ENCODE data around the gene ZBTB38.

Gene ZBTB38

GRCh38 chr3:141368062-141368924, at the start of gene ZBTB38:
Gene ZBTB38 (plus strand): TSS chr3:141368504. CDS start chr3:141442389, 73,885 bp downstream.
- DNase-seq (ENCODE audit: low read depth, low spot score): peak; percentile 99

GRCh38 chr3:141320399-141321108, 47.8 kb upstream of the ZBTB38 start:
- DNase-seq (ENCODE audit: low read depth, low spot score): no peak

- DNase-seq (ENCODE audit: low read depth, low spot score): no peak
These were observed 47.2 kb upstream of the ZBTB38 start for GRCh38 chr3:141321109-141321497.

- no peak for DNase-seq (ENCODE audit: low read depth, low spot score)
These were observed 44.2 kb upstream of the ZBTB38 start for GRCh38 chr3:141323936-141324704.

GRCh38 chr3:141326123-141326522, 42.2 kb upstream of the ZBTB38 start:
- DNase-seq (ENCODE audit: low read depth, low spot score): no peak

DNA sequence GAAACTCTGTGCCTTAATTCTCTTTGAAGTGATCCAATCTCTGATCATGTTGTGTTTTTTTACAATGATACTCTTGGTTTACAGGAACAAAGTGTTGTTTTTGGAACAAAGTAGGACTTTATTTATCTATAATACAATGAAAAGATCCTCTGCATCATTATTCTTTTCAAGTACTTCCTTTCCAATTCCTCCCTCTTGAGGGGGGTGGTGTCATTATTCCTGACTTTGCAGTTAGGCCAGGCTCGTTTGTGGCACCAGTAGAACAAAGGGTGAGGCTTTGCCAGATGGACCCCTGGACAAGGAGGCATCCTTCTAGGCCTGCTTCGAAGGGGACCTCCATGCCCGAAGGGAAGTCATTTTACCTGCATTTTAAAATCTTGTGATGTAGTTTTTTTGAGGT, 41.7 kb upstream of the ZBTB38 start:
- DNase-seq (ENCODE audit: low read depth, low spot score): no peak

DNA sequence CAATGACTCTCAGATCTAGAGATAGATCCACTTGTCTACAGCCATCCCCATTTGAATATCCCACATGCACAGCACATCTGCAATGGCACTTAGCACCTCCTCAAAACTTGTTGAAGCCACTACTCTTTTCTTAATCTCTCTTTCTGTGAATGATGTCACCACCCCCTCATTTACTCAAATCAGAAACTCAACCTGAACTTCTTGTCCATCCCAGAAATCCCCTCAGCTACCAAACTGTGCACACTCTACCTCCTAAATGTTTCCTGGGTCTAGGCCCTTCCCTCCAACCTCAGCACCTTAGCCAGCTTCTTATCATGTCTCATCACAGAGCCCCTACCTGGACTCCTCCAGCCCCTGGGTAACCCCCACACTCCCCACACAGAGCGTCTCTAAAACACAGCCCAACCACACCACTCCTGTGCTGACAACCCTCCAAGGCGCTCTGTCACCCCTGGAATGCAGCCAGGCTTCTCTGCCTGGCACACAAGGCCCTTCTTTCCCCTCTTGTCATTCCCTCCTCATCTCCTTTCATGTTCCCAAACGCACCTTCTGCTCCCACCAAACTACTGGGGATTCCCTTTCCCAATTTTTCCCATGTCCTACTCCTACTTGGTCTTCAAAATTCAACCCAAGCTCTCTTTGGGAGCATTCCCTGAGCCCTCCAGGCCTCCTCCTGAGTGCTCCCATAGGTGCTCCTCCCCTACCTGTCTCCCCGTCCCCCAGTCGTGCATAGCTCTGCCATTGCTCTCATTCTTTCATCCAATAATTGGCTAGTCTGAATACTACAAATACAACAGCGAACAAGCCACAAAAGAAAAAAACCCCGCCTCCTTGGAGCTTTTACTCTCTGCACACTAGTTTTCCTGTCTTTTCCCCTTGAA, 39.8 kb upstream of the ZBTB38 start:
- DNase-seq (ENCODE audit: low read depth, low spot score): no peak

- DNase-seq (ENCODE audit: low read depth, low spot score): no peak
These were observed 38.1 kb upstream of the ZBTB38 start for GRCh38 chr3:141330235-141330634.

GRCh38 chr3:141330718-141331376, 37.5 kb upstream of the ZBTB38 start:
- no peak for DNase-seq (ENCODE audit: low read depth, low spot score)

DNA sequence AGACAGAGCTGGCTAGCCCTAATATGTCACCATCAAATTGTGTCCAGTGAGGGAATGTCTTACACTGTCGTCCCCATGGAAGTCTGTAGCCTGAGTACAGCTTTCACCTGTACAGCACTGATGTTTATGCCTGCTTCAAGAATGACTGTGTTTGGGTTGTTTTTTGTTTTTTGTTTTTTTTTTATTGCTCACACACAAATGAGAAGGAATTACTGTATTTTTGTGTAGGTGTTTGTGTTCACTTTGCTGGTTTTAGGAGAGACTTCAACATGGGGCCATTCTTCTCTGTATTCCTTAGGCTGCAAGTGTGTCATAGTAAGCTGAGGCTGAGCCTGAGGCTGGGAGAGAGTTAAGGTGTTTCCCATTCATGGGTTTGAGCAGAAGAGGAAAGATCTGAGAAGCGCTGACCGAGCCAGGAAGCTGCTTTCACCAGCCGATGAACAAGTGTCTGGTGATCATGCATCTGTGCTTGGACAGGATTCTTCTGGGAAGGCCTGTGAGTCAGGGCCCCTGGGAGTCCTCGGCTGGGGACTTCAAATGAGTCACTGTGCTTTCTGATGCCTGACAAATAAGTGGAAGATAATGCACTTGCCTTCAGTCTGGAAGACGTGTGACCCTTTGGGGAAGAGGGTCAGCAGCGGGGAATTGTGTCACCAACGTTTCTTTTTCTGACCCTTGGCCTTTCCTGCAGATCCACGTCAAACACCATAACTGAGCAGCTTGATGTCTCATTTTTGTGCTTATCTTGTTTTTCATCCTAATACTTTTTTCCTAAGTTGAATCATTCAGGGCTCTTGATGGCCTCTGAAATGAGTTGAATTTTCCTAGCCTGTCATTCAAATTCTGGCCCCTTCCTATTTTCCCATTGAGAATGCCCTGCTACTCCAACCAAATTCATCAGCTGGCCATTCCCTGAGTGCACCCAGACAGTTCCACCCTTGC, 36.7 kb upstream of the ZBTB38 start:
- peak; percentile 43 for DNase-seq (ENCODE audit: low read depth, low spot score)

GRCh38 chr3:141332416-141332815, 35.9 kb upstream of the ZBTB38 start:
- no peak for DNase-seq (ENCODE audit: low read depth, low spot score)

GRCh38 chr3:141333836-141334626, 34.3 kb upstream of the ZBTB38 start:
- DNase-seq (ENCODE audit: low read depth, low spot score): no peak

DNA sequence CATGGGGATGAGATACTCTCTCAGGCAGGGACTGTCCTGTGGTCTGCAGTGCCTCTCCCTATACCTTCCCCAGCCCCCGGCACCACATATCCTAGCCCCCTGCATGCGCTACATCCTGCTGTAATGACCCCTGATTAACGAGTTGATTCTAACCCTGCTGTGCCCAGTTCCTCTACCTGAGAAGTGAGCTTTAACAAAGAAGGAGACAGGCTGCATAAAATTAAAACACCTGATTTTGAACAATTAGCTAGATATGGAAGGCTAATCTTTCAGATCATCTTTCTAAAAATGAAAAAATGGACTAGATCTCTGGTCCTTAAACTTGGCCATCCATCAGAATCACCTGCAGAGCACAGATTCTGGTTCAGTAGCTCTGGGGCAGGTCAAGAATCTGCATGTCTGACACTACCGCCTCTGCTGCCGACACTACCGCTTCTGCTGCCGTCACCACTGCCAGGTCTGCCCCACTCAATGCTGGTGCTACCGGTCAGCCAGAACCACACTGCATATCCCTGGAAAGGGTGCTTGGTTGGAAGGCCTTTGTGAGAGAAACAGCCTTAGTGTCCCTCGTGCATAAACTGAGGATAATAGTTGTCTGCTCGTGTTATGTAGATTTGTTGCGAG, 33.6 kb upstream of the ZBTB38 start:
- DNase-seq (ENCODE audit: low read depth, low spot score): no peak

GRCh38 chr3:141335531-141336061, 32.7 kb upstream of the ZBTB38 start:
- DNase-seq (ENCODE audit: low read depth, low spot score): no peak

- DNase-seq (ENCODE audit: low read depth, low spot score): no peak
These were observed 31.4 kb upstream of the ZBTB38 start for GRCh38 chr3:141336672-141337522.

DNA sequence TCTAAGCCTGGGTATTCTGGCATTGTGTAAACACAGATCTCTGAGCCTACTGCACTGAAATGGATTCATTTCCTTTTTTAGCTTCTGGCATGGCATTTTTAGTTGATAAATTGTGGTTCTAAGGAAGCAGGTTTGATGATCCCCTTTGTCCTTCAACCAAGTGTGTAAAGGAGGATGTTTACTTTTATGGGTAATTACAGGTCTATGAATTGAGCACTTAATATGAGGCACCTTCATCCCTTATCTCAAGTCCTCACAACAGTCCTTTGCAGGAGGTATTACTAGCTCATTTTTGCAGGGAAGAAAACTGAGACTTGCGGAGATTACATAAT, 30.8 kb upstream of the ZBTB38 start:
- DNase-seq (ENCODE audit: low read depth, low spot score): no peak

- DNase-seq (ENCODE audit: low read depth, low spot score): no peak
These were observed 30.3 kb upstream of the ZBTB38 start for GRCh38 chr3:141337991-141338390.

All from ELF-1 (cell line).